ENCODE data around the gene NSRP1. TPM values are rescaled to one million over a fixed set of nuclear protein-coding genes. Genes with fewer than 3 reads are reported as not detected.

NSRP1 gene
- total and polyA plus RNA-seq, 2 donors (not counting 3 experiments of a cell fraction or from before 2014, with no cell fraction given), result 11.2 to 29.1 TPM

DNA sequence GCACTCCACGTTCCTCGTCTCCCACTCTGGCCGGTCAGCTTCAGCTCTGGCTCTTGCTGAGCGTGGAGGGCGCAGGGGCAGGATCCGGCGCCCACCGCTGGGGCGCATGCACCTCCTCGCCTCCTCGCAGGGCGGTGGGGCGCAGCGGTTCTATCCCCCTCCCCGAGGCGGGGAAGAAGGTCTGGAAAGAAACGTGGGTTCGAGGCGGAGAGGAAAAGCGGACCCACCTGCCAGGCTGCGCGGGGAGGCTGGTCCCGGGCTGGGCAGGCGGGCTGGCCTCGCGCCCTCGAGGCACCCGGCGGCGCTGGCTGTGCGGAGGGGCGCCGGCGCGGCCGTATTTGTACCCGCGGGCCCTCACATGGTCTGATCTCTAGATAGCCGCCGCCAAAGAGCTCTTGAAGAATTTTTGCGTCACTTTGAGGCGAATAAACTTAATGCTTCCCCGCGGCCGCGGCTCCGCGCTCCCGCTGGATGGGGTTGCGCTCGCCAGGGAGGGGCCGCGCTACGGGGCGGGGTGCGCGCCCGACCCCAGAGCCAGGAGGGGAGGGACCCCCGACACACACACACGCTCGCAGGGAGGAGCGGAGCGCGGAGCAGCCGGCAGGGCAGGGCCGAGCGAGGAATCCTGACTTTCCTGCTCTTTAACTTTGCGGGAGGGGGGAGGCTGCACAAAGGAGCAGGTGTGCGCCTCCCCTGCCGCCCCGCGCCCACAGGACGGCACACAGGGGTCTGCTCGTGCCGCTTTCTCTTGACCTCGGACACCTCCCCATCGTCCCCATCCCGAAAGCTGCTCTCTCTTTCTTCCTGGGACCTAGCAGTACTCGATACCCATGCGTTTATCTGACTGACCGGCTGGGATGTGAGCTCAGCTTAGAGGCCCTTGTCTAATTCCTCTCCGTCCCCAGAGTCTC, 119.0 kb downstream of the NSRP1 start, which contains the start of gene SLC6A4:
Gene SLC6A4 (minus strand): TSS at position 312 of the 911 bp plus-strand sequence. CDS start 13,739 bp downstream, outside the sequence.
- FAIRE-seq (peak; percentile 26), DNase-seq (ENCODE audit: low read depth, low spot score) (no peak)
- ChIA-PET POLR2A (no interaction called here), CTCF (interaction anchor here (0.9 to 5.2 kb wide), 10 partner anchors 10 to 143 kb away, joined by 3 to 73 read pairs (median 6); no protein-coding TSS in a partner anchor)
- no peak within 1 kb of the TSS for H3K9ac ChIP-seq (replicated peaks; ENCODE audit: extremely low read depth, insufficient read depth, low read length)
- no TSS peak for BruUV-seq (replicated peaks)
- no peak within 1 kb of the TSS for H3K27ac ChIP-seq (ENCODE audit: insufficient read depth, low read depth, low read length)
- peaks cover 8% of the 10 kb centered on the region for H3K4me1 ChIP-seq (ENCODE audit: control insufficient read depth, extremely low read depth, insufficient read depth, low read length)
- H2AFZ ChIP-seq (ENCODE audit: low read depth, low read length), result peak within 1 kb of the TSS; percentile 61
- H3K9me3 ChIP-seq (replicated peaks; ENCODE audit: control insufficient read depth, insufficient read depth, low read length), result no peaks in the 10 kb centered on the region
- dilution Hi-C loops (cut with MboI; ENCODE audit: extremely low pct_ligation_motif_present, low sequenced_read_pairs) (no loop called here), intact Hi-C loops (cut with micrococcal nuclease) (loop anchor here (5.0 kb wide), 1 partner anchor 108 kb away; no protein-coding TSS in a partner anchor)
- no peaks in the 10 kb centered on the region for H3K9me1 ChIP-seq (replicated peaks; ENCODE audit: control insufficient read depth, extremely low read depth, insufficient read depth, low read length)
- H3K4me2 ChIP-seq (ENCODE audit: insufficient read depth, low read length), result peak within 1 kb of the TSS; percentile 67
- peaks cover 54 to 58% of the 10 kb centered on the region in 2 experiments for H3K27me3 ChIP-seq (ENCODE audit: control insufficient read depth in 2 of 2, insufficient read depth in 2 of 2, low read length in 2 of 2)
- no peaks in the 10 kb centered on the region for H4K20me1 ChIP-seq (replicated peaks; ENCODE audit: control insufficient read depth, extremely low read depth, insufficient read depth, low read length)
- no peak for TF ChIP-seq MYC (IDR thresholded peaks at IDR 0.05; ENCODE audit: low read depth, low read length)
- peak; percentile 97 for TF ChIP-seq EZH2 (IDR thresholded peaks at IDR 0.05; ENCODE audit: borderline replicate concordance, low read depth, low read length, severe bottlenecking)
- H3K79me2 ChIP-seq (ENCODE audit: control insufficient read depth, insufficient read depth, low read length), result no peaks in the 10 kb centered on the region
- no peaks in the 10 kb centered on the region for H3K36me3 ChIP-seq (ENCODE audit: control insufficient read depth in 2 of 2, extremely low read depth in 1 of 2, insufficient read depth in 2 of 2, low read length in 2 of 2)
- H3K4me3 ChIP-seq (replicated peaks in 1 of 3; ENCODE audit: insufficient read depth in 1 of 3, low read depth in 1 of 3, low read length in 3 of 3), result peak within 1 kb of the TSS in 2 of 3 experiments; percentile 31 to 40

MicroRNAs encoded within 50 kb of the gene (microRNA counts, 767-probe panel; counts per million panel counts)
- microRNA hsa-miR-3184-5p (723 counts per million, percentile 96 among the panel's probes with 10 or more counts), microRNA hsa-miR-423-3p (723 counts per million, percentile 96 among the panel's probes with 10 or more counts), microRNA hsa-miR-423-5p (723 counts per million, percentile 96 among the panel's probes with 10 or more counts)

Small RNAs within 50 kb of the gene (microRNA-seq; reads per million reads assigned to microRNA genes)
- gene MIR423 (ENCODE audit: borderline number of aligned reads, borderline replicate concordance), result not detected

Small RNAs within 50 kb of the gene (small RNA-seq; reads per million reads assigned to genes)
- gene AC104984.5 (ENCODE audit: insufficient read depth, insufficient read length, low read depth, low replicate concordance), result not detected

Other genes starting within 250 kb of the NSRP1 start
- gene SSH2, start 186.6 kb upstream of the NSRP1 start, total RNA-seq, result 52.1 and 60.9 TPM in 2 replicates
- 23.2 and 24.6 TPM in 2 replicates for gene SSH2, start 186.6 kb upstream of the NSRP1 start, polyA plus RNA-seq
- gene EFCAB5, start 175.2 kb upstream of the NSRP1 start, total RNA-seq, result 0.40 and 0.44 TPM in 2 replicates
- 0.03 and 0.04 TPM in 2 replicates for gene EFCAB5, start 175.2 kb upstream of the NSRP1 start, polyA plus RNA-seq
- gene SLC6A4, start 118.9 kb downstream of the NSRP1 start, total RNA-seq, result not detected in 2 replicates
- 0.18 and 0.25 TPM in 2 replicates for gene SLC6A4, start 118.9 kb downstream of the NSRP1 start, polyA plus RNA-seq
- 65.8 and 75.0 TPM in 2 replicates for gene BLMH, start 175.1 kb downstream of the NSRP1 start, total RNA-seq
- gene BLMH, start 175.1 kb downstream of the NSRP1 start, polyA plus RNA-seq, result 18.6 and 24.6 TPM in 2 replicates
- not detected in 2 replicates for gene TMIGD1, start 217.2 kb downstream of the NSRP1 start, total RNA-seq
- not detected in 2 replicates for gene TMIGD1, start 217.2 kb downstream of the NSRP1 start, polyA plus RNA-seq

Data from endothelial cell of umbilical vein (primary cell).